ENCODE results near the gene ZNF423.

ZNF423 gene

GRCh38 chr16:49846800-49847199 is 9.1 kb downstream of the ZNF423 start:
- no peak for DNase-seq

- DNase-seq, result no peak
These were observed 11.6 kb downstream of the ZNF423 start for GRCh38 chr16:49844359-49844758.

GRCh38 chr16:49843758-49844157 is 12.2 kb downstream of the ZNF423 start:
- no peak for DNase-seq

- DNase-seq, result no peak
These were observed 12.9 kb downstream of the ZNF423 start for GRCh38 chr16:49842972-49843371.

GRCh38 chr16:49839017-49839825 is 16.7 kb downstream of the ZNF423 start:
- DNase-seq, result no peak

- no peak for DNase-seq
These were observed 17.4 kb downstream of the ZNF423 start for GRCh38 chr16:49838441-49839016.

- no peak for DNase-seq
These were observed 18.1 kb downstream of the ZNF423 start for GRCh38 chr16:49837688-49838410.

- DNase-seq, result no peak
These were observed 19.2 kb downstream of the ZNF423 start for GRCh38 chr16:49836668-49837067.

- no peak for DNase-seq
These were observed 19.7 kb downstream of the ZNF423 start for GRCh38 chr16:49836218-49836617.

- DNase-seq, result no peak
These were observed 20.6 kb downstream of the ZNF423 start for GRCh38 chr16:49835161-49835777.

- no peak for DNase-seq
These were observed 21.3 kb downstream of the ZNF423 start for GRCh38 chr16:49834531-49835151.

- no peak for DNase-seq
These were observed 21.9 kb downstream of the ZNF423 start for GRCh38 chr16:49833796-49834530.

GRCh38 chr16:49833085-49833484 is 22.8 kb downstream of the ZNF423 start:
- no peak for DNase-seq

- DNase-seq, result no peak
These were observed 23.7 kb downstream of the ZNF423 start for GRCh38 chr16:49832177-49832576.

- DNase-seq, result no peak
These were observed 25.0 kb downstream of the ZNF423 start for GRCh38 chr16:49830873-49831272.

- DNase-seq, result no peak
These were observed 27.2 kb downstream of the ZNF423 start for GRCh38 chr16:49828533-49829267.

GRCh38 chr16:49827805-49828438 is 28.0 kb downstream of the ZNF423 start:
- DNase-seq, result no peak

- DNase-seq, result no peak
These were observed 29.4 kb downstream of the ZNF423 start for GRCh38 chr16:49826515-49826914.

- no peak for DNase-seq
These were observed 30.9 kb downstream of the ZNF423 start for GRCh38 chr16:49825041-49825440.

GRCh38 chr16:49824593-49824992 is 31.3 kb downstream of the ZNF423 start:
- DNase-seq, result no peak

All from MV-4-11 (cell line).